GM12878 (cell line): ENCODE results near the gene SPINT4. TPM values are rescaled to one million over a fixed set of nuclear protein-coding genes. Genes with fewer than 3 reads are reported as not detected.

Source experiments
- ATAC-seq: fragments of 200-7000 bp; cut with Tn5 transposase; 3 replicates; pipeline ENCODE4 v1.9.1; 2020; ENCODE audit warnings: mild to moderate bottlenecking, moderate library complexity
- BruUV-seq: library from RNA; stranded (reverse); fragments of 400-500 nt; replicated peaks from 2 replicates; lab custom pipeline; 2021; lab: Mats Ljungman, UMichigan
- CTCF ChIA-PET: fragments of 300-600 bp; sonication (Branson Sonifier 250); formaldehyde crosslinking; extraction: SDS; loops from one replicate; lab custom pipeline; 2021; ENCODE audit warnings: inconsistent platforms; lab: Yijun Ruan, JAX
- POLR2A ChIA-PET: fragments of 350-600 bp; formaldehyde crosslinking; extraction: SDS; loops from one replicate; lab custom pipeline; 2021; ENCODE audit warnings: inconsistent platforms; lab: Charles Lee
- RAD21 ChIA-PET: fragments of 300-600 bp; sonication (Branson Sonifier 250); formaldehyde crosslinking; loops from one replicate; lab custom pipeline; 2023; ENCODE audit warnings: antibody characterized with exemption; ENCODE audit not compliant: unreplicated experiment; lab: Charles Lee
- SMC1A ChIA-PET: fragments of 300-600 bp; sonication (Branson Sonifier 250); formaldehyde crosslinking; loops from one replicate; lab custom pipeline; 2023; ENCODE audit not compliant: unreplicated experiment, uncharacterized antibody; lab: Charles Lee
- DNase-seq: peaks from one replicate; pipeline ENCODE4 v3.0.0-alpha.2; 2011; ENCODE audit warnings: low read depth, low spot score
- FAIRE-seq: peaks from 3 replicates; lab custom pipeline; 2011; peaks lifted over from hg19 to GRCh38; lab: Jason Lieb, UNC
- H2AFZ ChIP-seq: 2 replicates; pipeline ENCODE4 v1.6.0; 2011; ENCODE audit warnings: low read depth, low read length, control low read depth; ENCODE audit not compliant: control insufficient read depth
- H3K27ac ChIP-seq: 2 replicates; pipeline ENCODE4 v1.5.1; 2011; ENCODE audit warnings: control low read depth; ENCODE audit not compliant: control insufficient read depth, insufficient read depth
- H3K27me3 ChIP-seq, 2 experiments: replicated peaks in 1 of 2; 2 replicates each; pipeline versions ENCODE4 v1.6.0 to v1.6.1; 2011; ENCODE audit warnings: low read length in 1 of 2; ENCODE audit not compliant: control insufficient read depth in 2 of 2, insufficient read depth in 2 of 2
- H3K36me3 ChIP-seq, 2 experiments: 2 replicates each; pipeline ENCODE4 v1.5.1; 2011; ENCODE audit warnings: low read length in 1 of 2; ENCODE audit not compliant: control insufficient read depth in 2 of 2, insufficient read depth in 2 of 2
- H3K4me1 ChIP-seq: 2 replicates; pipeline ENCODE4 v1.6.1; 2011; ENCODE audit warnings: mild to moderate bottlenecking, low read length, moderate library complexity, mixed read lengths; ENCODE audit not compliant: control insufficient read depth, insufficient read depth
- H3K4me2 ChIP-seq: 2 replicates; pipeline ENCODE4 v1.6.0; 2011; ENCODE audit warnings: control low read depth; ENCODE audit not compliant: control insufficient read depth, insufficient read depth
- H3K4me3 ChIP-seq: fragments of 200-600 bp; sonication (generic); 2 replicates; pipeline ENCODE4 v1.5.1; 2016
- H3K79me2 ChIP-seq: 2 replicates; pipeline ENCODE4 v1.6.0; 2011; ENCODE audit warnings: low read length; ENCODE audit not compliant: control insufficient read depth, insufficient read depth
- H3K9ac ChIP-seq: 2 replicates; pipeline ENCODE4 v1.8.0; 2011; ENCODE audit warnings: low read length, control low read depth, mixed read lengths; ENCODE audit not compliant: control insufficient read depth, insufficient read depth
- H3K9me3 ChIP-seq: replicated peaks from 3 replicates; pipeline ENCODE4 v1.5.1; 2011; ENCODE audit warnings: mild to moderate bottlenecking, low read length; ENCODE audit not compliant: control insufficient read depth, insufficient read depth
- H4K20me1 ChIP-seq: 2 replicates; pipeline ENCODE4 v1.6.0; 2011; ENCODE audit not compliant: control insufficient read depth, insufficient read depth
- BCL3 ChIP-seq: IDR thresholded peaks from 2 replicates; pipeline ENCODE4 v1.6.1; 2011; ENCODE audit warnings: borderline replicate concordance, low read depth, mild to moderate bottlenecking, moderate library complexity, low read length; ENCODE audit not compliant: insufficient read depth, poor library complexity, severe bottlenecking
- CEBPB ChIP-seq, 2 experiments: fragments of 150-350 bp in 1 of 2; IDR thresholded peaks; 2 replicates each; pipeline ENCODE4 v1.6.1; 2012 to 2014; ENCODE audit warnings: low read depth in 2 of 2, low read length in 2 of 2, borderline replicate concordance in 1 of 2, inconsistent platforms in 1 of 2
- CEBPZ ChIP-seq: fragments of 150-350 bp; IDR thresholded peaks from 2 replicates; pipeline ENCODE4 v1.6.1; 2016; ENCODE audit warnings: low read depth, low read length
- DPF2 ChIP-seq: fragments of 450-650 bp; IDR thresholded peaks from 2 replicates; pipeline ENCODE4 v1.6.1; 2017; ENCODE audit warnings: mild to moderate bottlenecking
- E2F4 ChIP-seq: IDR thresholded peaks from 2 replicates; pipeline ENCODE4 v1.6.1; 2012; ENCODE audit warnings: low read depth, low read length, improper control_type of control experiment
- FOXK2 ChIP-seq: fragments of 450-650 bp; IDR thresholded peaks from 2 replicates; pipeline ENCODE4 v1.6.1; 2017; ENCODE audit warnings: mild to moderate bottlenecking, moderate library complexity
- JUND ChIP-seq: IDR thresholded peaks from 2 replicates; pipeline ENCODE4 v1.6.1; 2012; ENCODE audit warnings: low read depth, mild to moderate bottlenecking, low read length, improper control_type of control experiment, moderate library complexity
- KDM1A ChIP-seq: fragments of 200-600 bp; sonication (generic); IDR thresholded peaks from 2 replicates; pipeline ENCODE4 v1.6.1; 2016; ENCODE audit warnings: borderline replicate concordance
- LARP7 ChIP-seq: fragments of 450-650 bp; IDR thresholded peaks from 2 replicates; pipeline ENCODE4 v1.6.1; 2017; ENCODE audit warnings: mild to moderate bottlenecking
- MTA2 ChIP-seq: fragments of 450-650 bp; IDR thresholded peaks from 2 replicates; pipeline ENCODE4 v1.6.1; 2016; ENCODE audit warnings: low read depth, mild to moderate bottlenecking, moderate library complexity
- MYB ChIP-seq: fragments of 150-350 bp; IDR thresholded peaks from 2 replicates; pipeline ENCODE4 v1.6.1; 2014; ENCODE audit warnings: mild to moderate bottlenecking, low read depth, low read length, borderline replicate concordance
- NFXL1 ChIP-seq: fragments of 450-650 bp; IDR thresholded peaks from 2 replicates; pipeline ENCODE4 v1.6.1; 2017; ENCODE audit warnings: antibody characterized with exemption, mild to moderate bottlenecking, borderline replicate concordance
- NR2F1 ChIP-seq: fragments of 450-650 bp; conservative IDR thresholded peaks from 2 replicates; pipeline ENCODE4 v1.6.1; 2017; ENCODE audit warnings: mild to moderate bottlenecking
- POU2F2 ChIP-seq: IDR thresholded peaks from 3 replicates; pipeline ENCODE4 v1.6.1; 2011; ENCODE audit warnings: low read depth, mild to moderate bottlenecking, low read length, borderline replicate concordance
- RAD21 ChIP-seq: IDR thresholded peaks from 2 replicates; pipeline ENCODE4 v1.6.1; 2011; ENCODE audit warnings: mild to moderate bottlenecking, low read depth, low read length, moderate library complexity; ENCODE audit not compliant: insufficient read depth
- YBX1 ChIP-seq: fragments of 450-650 bp; IDR thresholded peaks from 2 replicates; pipeline ENCODE4 v1.6.1; 2016; ENCODE audit warnings: antibody characterized with exemption
- ZBED1 ChIP-seq: IDR thresholded peaks from 2 replicates; pipeline ENCODE4 v1.6.1; 2016; ENCODE audit warnings: borderline replicate concordance
- ZNF24 ChIP-seq: fragments of 450-650 bp; IDR thresholded peaks from 2 replicates; pipeline ENCODE4 v1.6.1; 2017; ENCODE audit warnings: antibody characterized with exemption, mild to moderate bottlenecking
- ZNF274 ChIP-seq: IDR thresholded peaks from one replicate; pipeline ENCODE4 v1.8.0; 2011; ENCODE audit not compliant: insufficient read length, insufficient read depth
- in situ Hi-C: fragments of 300-500 bp; cut with MboI; formaldehyde crosslinking; loops from 9 replicates; pipeline ENCODE4 v1.14.3; 2018; ENCODE audit warnings: mixed read lengths
- intact Hi-C: fragments of 100-400 bp; cut with micrococcal nuclease; formaldehyde crosslinking; loops from one replicate; pipeline ENCODE4 v1.14.2; 2022; ENCODE audit not compliant: unreplicated experiment
- polyA plus RNA-seq, 11 experiments: library from polyadenylated mRNA; depleted of rRNA in 4 of 11; unstranded in 6 of 11; stranded (reverse) in 5 of 11; fragments of >200 nt; fragmentation: Nextera tagmentation in 4 of 11; fragmentation: Illumina TruSeq in 1 of 11; extraction: Ambion mirVana in 4 of 11; extraction: Trizol in 1 of 11; gene quantifications; 1 replicate in 1 of 11; 2 replicates in 10 of 11; pipeline versions ENCODE4 v1.2.1 to v1.2.3, GENCODE V29; 2011 to 2016; ENCODE audit warnings: inconsistent platforms in 2 of 11, missing spikeins in 2 of 11, low read depth in 1 of 11
- total RNA-seq, 4 experiments: library from RNA; depleted of rRNA in 3 of 4; stranded (reverse); fragments of >200 nt in 3 of 4; fragmentation: Illumina TruSeq in 1 of 4; extraction: Trizol in 1 of 4; gene quantifications; 2 replicates each; pipeline versions ENCODE4 v1.2.1 to v1.2.3, GENCODE V29; 2013 to 2021

Gene SPINT4
- total and polyA plus RNA-seq, 10 of the 15 experiments (the other 5 are each of a cell fraction or from before 2014, with no cell fraction given): not detected

GRCh38 chr20:45742596-45742995 is 20.4 kb downstream of the SPINT4 start (continued):
- TF ChIP-seq BCL3 (no peak), MTA2 (no peak), ZBED1 (no peak), ZNF24 (no peak), JUND (no peak), POU2F2 (no peak)

GRCh38 chr20:45745015-45745414 is 22.9 kb downstream of the SPINT4 start:
- H3K9ac ChIP-seq: no peak overlapping the region
- FAIRE-seq (no peak), DNase-seq (no peak), ATAC-seq (no peak)
- no TSS peak for BruUV-seq
- no peaks in the 10 kb centered on the region for H3K9me3 ChIP-seq
- H3K79me2 ChIP-seq: no peaks in the 10 kb centered on the region
- no peaks in the 10 kb centered on the region for H3K4me1 ChIP-seq
- H3K27me3 ChIP-seq: no peaks in the 10 kb centered on the region
- SMC1A ChIA-PET: no interaction called here
- no peaks in the 10 kb centered on the region for H4K20me1 ChIP-seq
- H3K27ac ChIP-seq: no peak overlapping the region
- POLR2A ChIA-PET: no interaction called here
- in situ Hi-C loops: no loop called here
- RAD21 ChIA-PET: no interaction called here
- no peaks in the 10 kb centered on the region for H3K36me3 ChIP-seq
- no peak overlapping the region for H3K4me3 ChIP-seq
- H2AFZ ChIP-seq: no peak overlapping the region
- CTCF ChIA-PET: interaction anchor here (1.5 kb wide), 2 partner anchors 26 to 451 kb away, joined by 3 to 4 read pairs; no protein-coding TSS in a partner anchor
- intact Hi-C loops: no loop called here
- H3K4me2 ChIP-seq: no peak overlapping the region
- no peak for TF ChIP-seq BCL3
- TF ChIP-seq LARP7: no peak
- TF ChIP-seq MYB: no peak
- TF ChIP-seq CEBPB (IDR thresholded peaks at IDR 0.05; ENCODE audit: borderline replicate concordance in 1 of 2, low read depth in 2 of 2, low read length in 2 of 2): no peak
- TF ChIP-seq YBX1: no peak
- no peak for TF ChIP-seq CEBPZ
- no peak for TF ChIP-seq NR2F1
- no peak for TF ChIP-seq E2F4
- no peak for TF ChIP-seq DPF2
- no peak for TF ChIP-seq FOXK2
- TF ChIP-seq RAD21: no peak
- TF ChIP-seq KDM1A: no peak
- no peak for TF ChIP-seq ZNF274
- TF ChIP-seq NFXL1: no peak
